Fibroblast of lung (primary cell): ENCODE data around the gene CTRB1. TPM values are rescaled to one million over a fixed set of nuclear protein-coding genes. Genes with fewer than 3 reads are reported as not detected.
"Not testable (repeated sequence)": the region's sequence is repeated elsewhere in the genome, so short reads cannot be mapped to it uniquely, and the experiment has no call there.

ENCODE experiments used
- DNase-seq, 2 donors: peaks; one replicate each; pipeline versions ENCODE4 v3.0.0 to v3.0.0-alpha.2; 2010; ENCODE audit warnings: low read depth in 2 of 2
- H2AFZ ChIP-seq: 2 replicates; pipeline ENCODE4 v1.5.1; 2012; ENCODE audit warnings: low read length, control low read depth, inconsistent platforms
- H3K27ac ChIP-seq: 2 replicates; pipeline ENCODE4 v1.5.1; 2011; ENCODE audit warnings: low read length, control low read depth; ENCODE audit not compliant: insufficient read depth
- H3K27me3 ChIP-seq: 2 replicates; pipeline ENCODE4 v1.5.1; 2011; ENCODE audit warnings: mild to moderate bottlenecking, low read length; ENCODE audit not compliant: control insufficient read depth, insufficient read depth
- H3K36me3 ChIP-seq: 2 replicates; pipeline ENCODE4 v1.5.1; 2011; ENCODE audit warnings: low read length; ENCODE audit not compliant: control insufficient read depth, insufficient read depth
- H3K4me1 ChIP-seq: 2 replicates; pipeline ENCODE4 v1.5.1; 2011; ENCODE audit warnings: low read length; ENCODE audit not compliant: control insufficient read depth, insufficient read depth; ENCODE audit errors: extremely low read depth
- H3K4me2 ChIP-seq: 2 replicates; pipeline ENCODE4 v1.5.1; 2011; ENCODE audit warnings: low read length, control low read depth; ENCODE audit not compliant: insufficient read depth; ENCODE audit errors: extremely low read depth
- H3K4me3 ChIP-seq, 4 experiments: fragments of 200-600 bp in 1 of 4; sonication (generic) in 1 of 4; replicated peaks in 1 of 4; 2 replicates each; pipeline ENCODE4 v1.5.1; 2011 to 2016; ENCODE audit warnings: low read length in 4 of 4, low read depth in 3 of 4, mild to moderate bottlenecking in 3 of 4, control low read depth in 2 of 4, inconsistent platforms in 1 of 4, mixed read lengths in 1 of 4; ENCODE audit not compliant: insufficient read depth in 1 of 4; ENCODE audit errors: control extremely low read depth in 1 of 4
- H3K79me2 ChIP-seq: 2 replicates; pipeline ENCODE4 v1.5.1; 2012; ENCODE audit warnings: mild to moderate bottlenecking, low read length, inconsistent platforms; ENCODE audit not compliant: control insufficient read depth, insufficient read depth
- H3K9ac ChIP-seq: 2 replicates; pipeline ENCODE4 v1.5.1; 2011; ENCODE audit warnings: mild to moderate bottlenecking, low read length, control low read depth; ENCODE audit not compliant: insufficient read depth
- H3K9me3 ChIP-seq: 2 replicates; pipeline ENCODE4 v1.5.1; 2012; ENCODE audit warnings: low read depth, low read length; ENCODE audit not compliant: control insufficient read depth, insufficient read depth
- H4K20me1 ChIP-seq: 2 replicates; pipeline ENCODE4 v1.5.1; 2011; ENCODE audit warnings: low read length; ENCODE audit not compliant: control insufficient read depth, insufficient read depth; ENCODE audit errors: extremely low read depth
- EZH2 ChIP-seq: IDR thresholded peaks from 2 replicates; pipeline ENCODE4 v1.5.1; 2012; ENCODE audit warnings: low read length, control low read depth, mild to moderate bottlenecking; ENCODE audit errors: missing control alignments
- polyA plus RNA-seq, 2 donors: library from polyadenylated mRNA; depleted of rRNA in 1 of 2; stranded (reverse) in 1 of 2; unstranded in 1 of 2; fragments of >200 nt; gene quantifications; 2 replicates each; pipeline ENCODE4 v1.2.1, GENCODE V29; 2011 to 2012; ENCODE audit warnings: missing spikeins in 1 of 2
- total RNA-seq: library from RNA; depleted of rRNA; stranded (reverse); fragments of >200 nt; gene quantifications from 2 replicates; pipeline ENCODE4 v1.2.1, GENCODE V29; 2014
- TF ChIP-seq, protein P1 (sequence below), 2 donors: IDR thresholded peaks in 1 of 2; conservative IDR thresholded peaks in 1 of 2; 1 replicate in 1 of 2; 2 replicates in 1 of 2; pipeline ENCODE4 v1.5.1; 2011 to 2012; ENCODE audit warnings: low read length in 2 of 2, control low read depth in 1 of 2, inconsistent platforms in 1 of 2, low read depth in 1 of 2, mild to moderate bottlenecking in 1 of 2

CTRB1 gene
- total and polyA plus RNA-seq, 2 donors (not counting 1 experiment from before 2014, with no cell fraction given), result not detected

- H3K79me2 ChIP-seq, result peaks cover 95% of the 10 kb centered on the region
- peaks cover 83% of the 10 kb centered on the region for H3K4me1 ChIP-seq
- H4K20me1 ChIP-seq, result no peaks in the 10 kb centered on the region
- no peak overlapping the region for H3K27ac ChIP-seq
- no peak overlapping the region for H2AFZ ChIP-seq
- H3K9ac ChIP-seq, result no peak overlapping the region
- no peaks in the 10 kb centered on the region for H3K27me3 ChIP-seq
- TF ChIP-seq, protein P1, sequence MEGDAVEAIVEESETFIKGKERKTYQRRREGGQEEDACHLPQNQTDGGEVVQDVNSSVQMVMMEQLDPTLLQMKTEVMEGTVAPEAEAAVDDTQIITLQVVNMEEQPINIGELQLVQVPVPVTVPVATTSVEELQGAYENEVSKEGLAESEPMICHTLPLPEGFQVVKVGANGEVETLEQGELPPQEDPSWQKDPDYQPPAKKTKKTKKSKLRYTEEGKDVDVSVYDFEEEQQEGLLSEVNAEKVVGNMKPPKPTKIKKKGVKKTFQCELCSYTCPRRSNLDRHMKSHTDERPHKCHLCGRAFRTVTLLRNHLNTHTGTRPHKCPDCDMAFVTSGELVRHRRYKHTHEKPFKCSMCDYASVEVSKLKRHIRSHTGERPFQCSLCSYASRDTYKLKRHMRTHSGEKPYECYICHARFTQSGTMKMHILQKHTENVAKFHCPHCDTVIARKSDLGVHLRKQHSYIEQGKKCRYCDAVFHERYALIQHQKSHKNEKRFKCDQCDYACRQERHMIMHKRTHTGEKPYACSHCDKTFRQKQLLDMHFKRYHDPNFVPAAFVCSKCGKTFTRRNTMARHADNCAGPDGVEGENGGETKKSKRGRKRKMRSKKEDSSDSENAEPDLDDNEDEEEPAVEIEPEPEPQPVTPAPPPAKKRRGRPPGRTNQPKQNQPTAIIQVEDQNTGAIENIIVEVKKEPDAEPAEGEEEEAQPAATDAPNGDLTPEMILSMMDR (conservative IDR thresholded peaks at IDR 0.05 in 1 of 2, IDR thresholded peaks at IDR 0.05 in 1 of 2; ENCODE audit: low read depth in 1 of 2, low read length in 2 of 2), result no peak
- no peak for TF ChIP-seq EZH2
- DNase-seq, result no peak
- H3K4me2 ChIP-seq, result no peak overlapping the region
- no peaks in the 10 kb centered on the region for H3K9me3 ChIP-seq
- H3K36me3 ChIP-seq, result peaks cover 42% of the 10 kb centered on the region
- no peak overlapping the region for H3K4me3 ChIP-seq
Observed at GRCh38 chr16:75241955-75242354, 23.2 kb downstream of the CTRB1 start.

DNA sequence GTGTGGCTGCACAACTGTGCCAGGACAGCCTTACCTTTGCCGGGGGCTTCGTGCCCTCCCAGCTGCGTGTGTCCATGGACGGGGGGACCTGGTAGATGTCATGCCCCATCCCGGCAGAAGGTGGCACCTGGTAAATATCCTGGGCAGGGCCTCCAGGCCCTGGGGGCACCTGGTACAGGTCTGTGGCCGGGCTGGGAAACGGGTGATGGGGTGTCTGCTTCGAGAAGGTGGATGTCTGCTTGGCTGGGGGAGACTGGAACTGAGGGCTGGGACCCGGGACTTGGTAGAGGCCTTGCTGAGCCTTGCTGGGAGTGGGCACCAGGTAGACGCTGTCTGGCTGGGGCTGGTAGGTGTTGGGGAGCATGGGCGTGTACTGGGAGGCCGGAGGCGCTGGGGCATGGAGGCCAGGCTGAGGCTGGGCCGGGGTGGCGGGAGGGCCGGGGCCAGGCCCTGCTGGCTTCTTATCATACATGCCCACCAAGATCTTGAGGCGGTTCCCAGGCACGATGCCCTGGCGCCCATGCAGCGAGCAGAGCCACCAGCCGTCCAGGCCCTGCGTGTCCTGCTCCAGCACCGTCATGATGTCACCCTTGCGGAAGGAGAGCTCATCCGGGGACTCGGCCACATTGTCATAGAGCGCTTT lies 23.8 kb downstream of the CTRB1 start:
- not testable (repeated sequence) for H3K4me2 ChIP-seq, H3K9me3 ChIP-seq, H4K20me1 ChIP-seq, H3K27me3 ChIP-seq, H3K4me3 ChIP-seq, H2AFZ ChIP-seq, DNase-seq, H3K9ac ChIP-seq, H3K27ac ChIP-seq
- H3K4me1 ChIP-seq, result peaks cover 83% of the 10 kb centered on the region
- H3K79me2 ChIP-seq, result peaks cover 95% of the 10 kb centered on the region
- H3K36me3 ChIP-seq, result peaks cover 40% of the 10 kb centered on the region

- peaks cover 95% of the 10 kb centered on the region for H3K79me2 ChIP-seq
- no peak overlapping the region for H3K4me3 ChIP-seq
- no peak for DNase-seq
- TF ChIP-seq, protein P1 (conservative IDR thresholded peaks at IDR 0.05 in 1 of 2, IDR thresholded peaks at IDR 0.05 in 1 of 2; ENCODE audit: low read depth in 1 of 2, low read length in 2 of 2), result no peak
- TF ChIP-seq EZH2, result no peak
- H4K20me1 ChIP-seq, result no peaks in the 10 kb centered on the region
- peaks cover 85% of the 10 kb centered on the region for H3K4me1 ChIP-seq
- no peaks in the 10 kb centered on the region for H3K9me3 ChIP-seq
- peak overlapping the region; percentile 33 for H3K9ac ChIP-seq
- H3K4me2 ChIP-seq, result peak overlapping the region; percentile 29
- H2AFZ ChIP-seq, result no peak overlapping the region
- peaks cover 36% of the 10 kb centered on the region for H3K36me3 ChIP-seq
- H3K27ac ChIP-seq, result peak overlapping the region; percentile 97
- H3K27me3 ChIP-seq, result no peaks in the 10 kb centered on the region
Observed at GRCh38 chr16:75243667-75244224, 25.0 kb downstream of the CTRB1 start.
